Right lobe of liver (tissue), 6 donors: ENCODE results near the gene PDIA4. TPM values are rescaled to one million over a fixed set of nuclear protein-coding genes. Genes with fewer than 3 reads are reported as not detected.

Experiments
- ATAC-seq, 4 donors: fragments of 200-7000 bp; cut with Tn5 transposase; one replicate each; pipeline ENCODE4 v1.9.1; 2020; ENCODE audit warnings: mild to moderate bottlenecking in 4 of 4, moderate library complexity in 4 of 4
- DNase-seq, 3 donors: peaks; one replicate each; pipeline ENCODE4 v3.0.0-alpha.2; 2020
- H3K27ac ChIP-seq, 3 donors: fragments of 200-600 bp; one replicate each; pipeline ENCODE4 v1.8.0; 2022
- H3K27me3 ChIP-seq, 2 donors: fragments of 200-600 bp; one replicate each; pipeline ENCODE4 v1.8.0; 2022
- H3K36me3 ChIP-seq, 4 donors: fragments of 200-600 bp; sonication (generic) in 1 of 4; one replicate each; pipeline versions ENCODE4 v1.5.1 to v1.8.0; 2017 to 2022; ENCODE audit warnings: control low read depth in 1 of 4
- H3K4me1 ChIP-seq, 4 donors: fragments of 200-600 bp; sonication (generic) in 1 of 4; one replicate each; pipeline versions ENCODE4 v1.5.1 to v1.8.0; 2017 to 2022; ENCODE audit warnings: control low read depth in 1 of 4
- H3K4me3 ChIP-seq, 3 donors: fragments of 200-600 bp; one replicate each; pipeline ENCODE4 v1.8.0; 2022
- H3K9me3 ChIP-seq, 4 donors: fragments of 200-600 bp; sonication (generic) in 1 of 4; one replicate each; pipeline versions ENCODE4 v1.5.1 to v1.8.0; 2017 to 2022; ENCODE audit warnings: control low read depth in 1 of 4
- POLR2A ChIP-seq: fragments of 450-650 bp; IDR thresholded peaks from one replicate; pipeline ENCODE4 v1.6.1; 2017; ENCODE audit warnings: antibody characterized with exemption, mild to moderate bottlenecking
- WGBS: methylation state at CpG from one replicate; pipeline ENCODE4 v1.1.6; 2018; ENCODE audit warnings: low coverage, low lambda C conversion rate; ENCODE audit not compliant: insufficient coverage; ENCODE audit errors: missing lambda C conversion rate; 5-methylcytosine and 5-hydroxymethylcytosine counted together
- intact Hi-C, 2 donors: fragments of 100-400 bp; cut with DNase I; formaldehyde crosslinking; loops; one replicate each; pipeline versions ENCODE4 v1.11.2 to v1.14.1; 2022
- total RNA-seq, 6 experiments: library from RNA; depleted of rRNA in 2 of 6; stranded (reverse); fragments of >200 nt in 2 of 6; fragmentation: NEBNext Ultra II Directional in 3 of 6; extraction: Animal tissue kit (Norgen Biotek cat#: 25700) in 3 of 6; gene quantifications; one replicate each; pipeline versions ENCODE4 v1.1.0 to v1.2.4, GENCODE V29; 2016 to 2023
- TF ChIP-seq, protein P1 (sequence below), 4 donors: fragments of 200-600 bp in 3 of 4; fragments of 450-650 bp in 1 of 4; IDR thresholded peaks; one replicate each; pipeline versions ENCODE4 v1.5.1 to v1.8.0; 2016 to 2022; ENCODE audit warnings: antibody characterized with exemption in 4 of 4, mild to moderate bottlenecking in 2 of 4
- donor health status: DM: no; HTN: yes; CAD: no.
- donor health status: DM: no; HTN: no; CAD: no.
- donor health status: DM: no; HTN: no; CAD: no.
- donor health status: DM: no; HTN: yes; CAD: no.
- donor health status: DM: no; HTN: yes; CAD: no.

PDIA4 gene
- total RNA-seq, 6 experiments from 2014 or later, result 218 to 368 (median 272) TPM

DNA sequence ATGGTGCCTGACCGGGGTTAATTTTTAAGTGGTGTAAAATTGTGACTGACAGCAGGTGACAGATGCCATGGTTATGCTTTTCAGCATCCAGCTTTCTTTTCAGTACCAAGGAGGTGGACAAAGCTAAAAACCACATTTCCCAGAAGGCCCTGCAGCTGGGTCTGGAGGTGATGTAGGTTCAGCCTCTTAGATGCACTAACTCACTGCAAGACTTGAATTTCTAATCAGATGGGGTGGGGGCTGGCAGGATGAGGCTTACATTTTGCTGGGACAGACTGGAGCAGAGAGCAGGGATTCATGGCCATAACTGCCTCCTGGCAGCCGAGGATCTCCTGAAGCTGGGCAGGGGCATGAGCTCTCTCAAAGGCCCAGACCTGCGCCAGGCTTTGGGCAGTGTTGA lies 52.4 kb downstream of the PDIA4 start:
- WGBS, result no CpG with 5 or more reads among the region's 3 CpGs
- Histone ChIP-seq H3K27me3 (no peaks in the 10 kb centered on the region), H3K36me3 (no peaks in the 10 kb centered on the region), H3K27ac (no peak overlapping the region), H3K4me3 (no peak overlapping the region), H3K9me3 (no peaks in the 10 kb centered on the region), H3K4me1 (no peaks in the 10 kb centered on the region)
- intact Hi-C loops, result no loop called here
- TF ChIP-seq, protein P1, sequence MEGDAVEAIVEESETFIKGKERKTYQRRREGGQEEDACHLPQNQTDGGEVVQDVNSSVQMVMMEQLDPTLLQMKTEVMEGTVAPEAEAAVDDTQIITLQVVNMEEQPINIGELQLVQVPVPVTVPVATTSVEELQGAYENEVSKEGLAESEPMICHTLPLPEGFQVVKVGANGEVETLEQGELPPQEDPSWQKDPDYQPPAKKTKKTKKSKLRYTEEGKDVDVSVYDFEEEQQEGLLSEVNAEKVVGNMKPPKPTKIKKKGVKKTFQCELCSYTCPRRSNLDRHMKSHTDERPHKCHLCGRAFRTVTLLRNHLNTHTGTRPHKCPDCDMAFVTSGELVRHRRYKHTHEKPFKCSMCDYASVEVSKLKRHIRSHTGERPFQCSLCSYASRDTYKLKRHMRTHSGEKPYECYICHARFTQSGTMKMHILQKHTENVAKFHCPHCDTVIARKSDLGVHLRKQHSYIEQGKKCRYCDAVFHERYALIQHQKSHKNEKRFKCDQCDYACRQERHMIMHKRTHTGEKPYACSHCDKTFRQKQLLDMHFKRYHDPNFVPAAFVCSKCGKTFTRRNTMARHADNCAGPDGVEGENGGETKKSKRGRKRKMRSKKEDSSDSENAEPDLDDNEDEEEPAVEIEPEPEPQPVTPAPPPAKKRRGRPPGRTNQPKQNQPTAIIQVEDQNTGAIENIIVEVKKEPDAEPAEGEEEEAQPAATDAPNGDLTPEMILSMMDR (IDR thresholded peaks at IDR 0.05), result no peak
- no peak for TF ChIP-seq POLR2A
- ATAC-seq (no peak), DNase-seq (no peak)

DNA sequence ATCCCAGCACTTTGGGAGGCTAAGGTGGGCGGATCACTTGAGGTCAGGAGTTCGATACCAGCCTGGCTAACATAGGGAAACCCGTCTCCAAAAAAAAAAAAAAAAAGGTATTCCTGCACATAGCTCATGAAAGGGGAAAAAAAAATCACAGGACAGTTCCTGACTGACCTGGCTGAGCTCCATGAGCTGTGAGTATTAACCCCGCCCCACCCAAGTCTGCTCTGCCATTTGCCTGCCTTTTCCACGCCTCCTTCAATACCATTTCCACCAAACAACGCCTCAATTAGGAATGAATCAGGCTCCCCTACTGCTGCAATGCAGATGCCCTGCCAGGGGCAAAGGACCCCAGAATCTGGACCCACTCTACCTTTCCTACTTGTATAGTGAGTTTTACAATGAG lies 55.0 kb downstream of the PDIA4 start:
- ATAC-seq, result no peak
- H3K9me3 ChIP-seq, result no peaks in the 10 kb centered on the region
- TF ChIP-seq, protein P1 (IDR thresholded peaks at IDR 0.05), result no peak
- no peak for TF ChIP-seq POLR2A
- no peak overlapping the region for H3K27ac ChIP-seq
- H3K4me1 ChIP-seq, result no peaks in the 10 kb centered on the region
- H3K4me3 ChIP-seq, result no peak overlapping the region
- WGBS, result 66% methylated on average over 6 of the region's 6 CpGs
- H3K27me3 ChIP-seq, result no peaks in the 10 kb centered on the region
- DNase-seq, result no peak
- intact Hi-C loops, result no loop called here
- no peaks in the 10 kb centered on the region for H3K36me3 ChIP-seq

DNA sequence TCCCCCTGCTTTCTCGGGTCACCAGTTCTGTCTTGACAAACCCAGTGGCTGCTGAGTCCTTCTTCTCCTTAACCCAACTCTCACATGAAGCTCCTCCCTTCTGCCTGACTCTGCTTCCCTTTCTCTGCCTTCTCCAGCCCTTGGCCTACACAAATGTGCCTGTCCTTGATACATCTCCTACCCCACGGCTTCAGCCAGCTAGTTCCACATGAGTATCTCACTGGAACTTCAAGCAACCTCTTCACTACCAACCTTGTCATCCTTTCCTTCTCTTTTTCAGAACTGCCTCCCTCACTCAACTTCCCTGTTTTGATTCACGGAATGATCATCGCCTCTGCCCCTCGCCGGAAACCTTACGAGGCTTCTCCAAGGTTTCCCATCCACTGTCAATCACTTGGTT lies 55.9 kb downstream of the PDIA4 start:
- Histone ChIP-seq H3K27me3 (no peaks in the 10 kb centered on the region), H3K4me1 (no peaks in the 10 kb centered on the region), H3K27ac (no peak overlapping the region), H3K36me3 (no peaks in the 10 kb centered on the region), H3K4me3 (no peak overlapping the region), H3K9me3 (no peaks in the 10 kb centered on the region)
- TF ChIP-seq, protein P1 (IDR thresholded peaks at IDR 0.05), result no peak
- no peak for TF ChIP-seq POLR2A
- intact Hi-C loops, result no loop called here
- 52% methylated on average over 7 of the region's 7 CpGs for WGBS
- DNase-seq (no peak), ATAC-seq (peak in 2 of 4 donors; percentile 22 to 48)

DNA sequence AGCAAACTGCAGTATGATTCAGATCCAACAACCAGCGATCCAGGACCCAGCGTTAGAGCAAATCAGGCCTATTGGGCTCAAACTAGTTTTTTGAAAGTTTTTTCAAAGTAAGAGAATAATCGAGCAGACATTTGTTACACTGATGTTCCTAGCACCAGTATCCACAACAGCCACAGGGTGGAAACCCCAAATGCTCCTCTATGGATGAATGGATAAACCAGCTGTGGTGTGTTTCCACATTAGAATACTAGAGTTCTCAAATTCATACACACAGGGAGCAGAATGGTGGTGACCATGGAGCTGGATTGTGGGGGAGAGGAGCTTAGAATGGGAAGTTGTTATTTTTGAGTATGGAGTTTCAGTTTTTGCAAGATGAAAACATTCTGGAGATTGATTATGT lies 60.7 kb downstream of the PDIA4 start:
- TF ChIP-seq, protein P1 (IDR thresholded peaks at IDR 0.05), result no peak
- no peak for TF ChIP-seq POLR2A
- Histone ChIP-seq H3K27me3 (no peaks in the 10 kb centered on the region), H3K4me1 (peaks cover 0 to 12% (median 0%) of the 10 kb centered on the region in 4 donors), H3K36me3 (no peaks in the 10 kb centered on the region), H3K4me3 (no peak overlapping the region), H3K27ac (no peak overlapping the region), H3K9me3 (no peaks in the 10 kb centered on the region)
- ATAC-seq, result no peak
- 61% methylated on average over 2 of the region's 3 CpGs for WGBS
- DNase-seq, result no peak
- intact Hi-C loops, result loop anchor here (5.0 to 10.0 kb wide), 2 partner anchors 460 to 463 kb away; no protein-coding TSS in a partner anchor

DNA sequence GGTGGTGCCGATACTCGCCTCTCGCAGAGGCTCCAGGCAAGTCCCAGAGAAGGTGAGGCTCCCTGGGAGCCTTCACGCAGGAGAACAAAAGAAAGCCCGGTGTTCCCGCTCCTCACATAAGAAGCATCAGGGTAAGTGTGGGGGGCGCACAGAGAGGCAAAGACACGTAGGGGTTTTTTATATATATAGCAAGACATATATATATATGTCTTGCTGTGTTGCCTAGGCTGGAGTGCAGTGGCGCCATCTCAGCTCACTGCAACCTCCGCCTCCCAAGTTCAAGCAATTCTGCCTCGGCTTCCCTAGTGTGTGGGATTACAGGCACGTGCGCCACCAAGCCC lies 61.3 kb downstream of the PDIA4 start:
- Histone ChIP-seq H3K4me3 (peak overlapping the region in 1 of 3 donors; percentile 28), H3K9me3 (no peaks in the 10 kb centered on the region), H3K27ac (no peak overlapping the region), H3K27me3 (no peaks in the 10 kb centered on the region), H3K4me1 (peaks cover 0 to 12% (median 0%) of the 10 kb centered on the region in 4 donors), H3K36me3 (no peaks in the 10 kb centered on the region)
- ATAC-seq (no peak), DNase-seq (no peak)
- intact Hi-C loops, result loop anchor here (5.0 to 10.0 kb wide), 2 partner anchors 460 to 462 kb away; no protein-coding TSS in a partner anchor
- WGBS, result 19% methylated on average over 9 of the region's 13 CpGs
- TF ChIP-seq, protein P1 (IDR thresholded peaks at IDR 0.05), result peak in 1 of 4 donors; percentile 3
- TF ChIP-seq POLR2A, result no peak
